ENCODE measurements around the gene PITPNC1.

DNA sequence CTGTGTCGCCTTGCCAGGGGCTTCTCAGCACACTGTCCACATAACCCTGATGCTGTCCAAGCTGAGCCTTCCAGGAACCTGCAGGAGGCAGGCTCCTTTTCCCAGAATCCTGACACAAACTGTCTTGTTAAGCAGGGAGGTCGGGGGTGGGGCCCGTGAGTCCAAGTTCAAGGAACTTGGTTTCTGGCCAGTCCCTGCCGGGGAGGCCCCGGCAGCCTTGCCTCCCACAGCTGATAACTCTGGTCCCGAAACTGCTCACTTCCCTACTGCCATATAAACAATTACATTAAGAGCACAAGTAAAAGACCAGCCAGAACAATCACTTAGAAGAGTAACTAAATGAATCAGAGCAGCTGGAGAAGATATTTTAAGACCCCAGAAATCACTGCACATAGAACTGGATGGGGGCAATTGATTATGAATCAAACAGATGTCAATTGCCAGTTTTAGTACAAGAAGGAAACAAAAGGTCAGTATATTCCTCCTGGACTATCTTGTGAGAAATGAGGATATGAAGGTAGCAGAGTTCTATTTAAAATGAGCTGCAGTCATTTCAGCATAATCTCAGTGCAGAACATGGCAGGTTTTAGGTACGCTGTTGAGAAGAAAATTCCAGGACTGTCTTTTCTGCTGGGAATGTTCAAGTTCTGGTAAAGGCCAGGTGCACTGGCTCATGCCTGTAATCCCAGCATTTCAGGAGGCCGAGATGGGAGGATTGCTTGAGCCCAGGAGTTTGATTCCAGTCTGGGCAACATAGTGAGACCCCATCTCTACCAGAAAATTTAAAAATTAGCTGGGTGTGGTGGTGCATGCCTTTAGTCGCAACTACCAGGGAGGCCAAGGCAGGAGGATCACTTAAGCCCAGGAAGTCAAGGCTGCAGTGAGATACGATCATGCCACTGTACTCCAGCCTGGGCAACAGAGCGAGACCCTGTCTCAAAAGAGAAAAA lies 169.8 kb downstream of the PITPNC1 start:
- TF ChIP-seq, protein P1, sequence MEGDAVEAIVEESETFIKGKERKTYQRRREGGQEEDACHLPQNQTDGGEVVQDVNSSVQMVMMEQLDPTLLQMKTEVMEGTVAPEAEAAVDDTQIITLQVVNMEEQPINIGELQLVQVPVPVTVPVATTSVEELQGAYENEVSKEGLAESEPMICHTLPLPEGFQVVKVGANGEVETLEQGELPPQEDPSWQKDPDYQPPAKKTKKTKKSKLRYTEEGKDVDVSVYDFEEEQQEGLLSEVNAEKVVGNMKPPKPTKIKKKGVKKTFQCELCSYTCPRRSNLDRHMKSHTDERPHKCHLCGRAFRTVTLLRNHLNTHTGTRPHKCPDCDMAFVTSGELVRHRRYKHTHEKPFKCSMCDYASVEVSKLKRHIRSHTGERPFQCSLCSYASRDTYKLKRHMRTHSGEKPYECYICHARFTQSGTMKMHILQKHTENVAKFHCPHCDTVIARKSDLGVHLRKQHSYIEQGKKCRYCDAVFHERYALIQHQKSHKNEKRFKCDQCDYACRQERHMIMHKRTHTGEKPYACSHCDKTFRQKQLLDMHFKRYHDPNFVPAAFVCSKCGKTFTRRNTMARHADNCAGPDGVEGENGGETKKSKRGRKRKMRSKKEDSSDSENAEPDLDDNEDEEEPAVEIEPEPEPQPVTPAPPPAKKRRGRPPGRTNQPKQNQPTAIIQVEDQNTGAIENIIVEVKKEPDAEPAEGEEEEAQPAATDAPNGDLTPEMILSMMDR (IDR thresholded peaks at IDR 0.05), result no peak
- no peak for TF ChIP-seq POLR2A (IDR thresholded peaks at IDR 0.05)

Data from uterus (tissue), 2 donors.